GM12872 (cell line): Measurements from ENCODE around the gene GDF7.

Experiments used
- TF ChIP-seq, protein P1 (sequence below): IDR thresholded peaks from 3 replicates; pipeline ENCODE4 v1.5.1; 2011; ENCODE audit warnings: low read depth, mild to moderate bottlenecking, low read length, moderate library complexity; ENCODE audit not compliant: insufficient read depth

GDF7 gene

GRCh38 chr2:20648831-20649230 is 18.1 kb upstream of the GDF7 start:
- TF ChIP-seq, protein P1, sequence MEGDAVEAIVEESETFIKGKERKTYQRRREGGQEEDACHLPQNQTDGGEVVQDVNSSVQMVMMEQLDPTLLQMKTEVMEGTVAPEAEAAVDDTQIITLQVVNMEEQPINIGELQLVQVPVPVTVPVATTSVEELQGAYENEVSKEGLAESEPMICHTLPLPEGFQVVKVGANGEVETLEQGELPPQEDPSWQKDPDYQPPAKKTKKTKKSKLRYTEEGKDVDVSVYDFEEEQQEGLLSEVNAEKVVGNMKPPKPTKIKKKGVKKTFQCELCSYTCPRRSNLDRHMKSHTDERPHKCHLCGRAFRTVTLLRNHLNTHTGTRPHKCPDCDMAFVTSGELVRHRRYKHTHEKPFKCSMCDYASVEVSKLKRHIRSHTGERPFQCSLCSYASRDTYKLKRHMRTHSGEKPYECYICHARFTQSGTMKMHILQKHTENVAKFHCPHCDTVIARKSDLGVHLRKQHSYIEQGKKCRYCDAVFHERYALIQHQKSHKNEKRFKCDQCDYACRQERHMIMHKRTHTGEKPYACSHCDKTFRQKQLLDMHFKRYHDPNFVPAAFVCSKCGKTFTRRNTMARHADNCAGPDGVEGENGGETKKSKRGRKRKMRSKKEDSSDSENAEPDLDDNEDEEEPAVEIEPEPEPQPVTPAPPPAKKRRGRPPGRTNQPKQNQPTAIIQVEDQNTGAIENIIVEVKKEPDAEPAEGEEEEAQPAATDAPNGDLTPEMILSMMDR, result no peak

- TF ChIP-seq, protein P1, result no peak
These were observed 17.4 kb upstream of the GDF7 start for GRCh38 chr2:20649576-20649975.

- TF ChIP-seq, protein P1, result no peak
These were observed 17.0 kb upstream of the GDF7 start for GRCh38 chr2:20649976-20650375.

GRCh38 chr2:20650393-20650876 is 16.5 kb upstream of the GDF7 start:
- TF ChIP-seq, protein P1, result no peak

DNA sequence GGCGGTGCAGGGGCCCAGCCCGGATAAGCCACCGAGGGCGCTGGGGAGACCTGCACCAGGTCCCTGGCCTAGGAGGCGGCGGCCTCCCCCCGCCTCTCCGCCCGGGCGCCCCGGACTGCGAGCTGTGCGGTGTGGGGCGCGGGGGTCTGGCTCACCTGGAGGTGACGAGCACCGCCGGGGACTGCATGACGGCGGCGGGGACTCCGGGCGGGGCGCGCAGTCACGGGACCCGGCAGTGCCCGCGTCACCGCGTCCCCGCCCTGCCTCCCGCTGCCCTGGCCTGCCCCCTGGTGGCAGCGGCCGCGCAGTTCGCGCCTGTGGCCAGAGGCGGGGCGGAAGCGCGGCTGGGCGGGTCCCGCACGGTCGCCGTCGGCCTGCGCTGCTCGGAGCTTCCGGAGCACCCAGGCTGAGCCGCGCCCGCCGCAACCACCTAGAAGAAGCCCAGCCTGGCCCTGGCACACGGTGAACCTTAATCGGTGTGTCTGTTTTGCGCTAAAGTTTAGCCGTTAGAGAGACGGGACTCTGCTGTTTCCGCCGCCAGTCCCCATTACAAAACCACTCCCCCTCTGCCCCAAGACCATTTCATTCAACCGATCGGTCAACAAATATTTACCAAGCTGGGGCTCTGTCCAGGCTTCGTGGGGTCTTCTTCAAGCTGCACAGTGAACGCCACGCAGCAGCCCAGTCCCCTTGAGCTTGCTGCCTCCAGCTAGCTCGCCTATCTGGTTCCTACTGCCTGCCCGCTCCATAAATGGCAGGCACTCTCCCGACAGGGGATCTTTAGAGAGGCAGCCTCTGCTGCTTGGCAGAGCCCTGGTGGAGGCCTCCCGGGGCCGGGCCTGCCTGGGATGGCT is 15.8 kb upstream of the GDF7 start, which contains the start of gene HS1BP3:
HS1BP3 (minus strand) TSS at position 222 of the 854 bp plus-strand sequence; CDS start at position 187, 35 bp downstream.
- TF ChIP-seq, protein P1, result peak; percentile 75; the same call in 2 of the 3 replicates

DNA sequence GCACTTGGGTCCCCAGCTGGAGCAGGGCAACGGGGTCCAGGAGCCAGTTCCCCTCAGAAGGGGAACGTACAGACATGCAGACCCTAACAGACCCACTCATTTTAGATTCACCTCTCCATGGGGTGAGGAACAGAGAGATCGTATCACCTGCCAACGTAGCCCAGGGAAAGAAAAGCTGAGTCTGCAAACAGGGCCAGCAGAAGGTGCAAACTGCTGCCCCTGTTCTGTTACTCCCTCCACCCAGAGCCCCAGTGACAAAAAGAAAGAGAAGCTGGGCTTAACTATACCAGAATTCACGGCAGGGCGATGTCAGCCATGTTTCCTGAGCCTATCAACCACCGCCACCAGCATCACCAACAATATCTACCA is 15.2 kb upstream of the GDF7 start:
- TF ChIP-seq, protein P1, result no peak

DNA sequence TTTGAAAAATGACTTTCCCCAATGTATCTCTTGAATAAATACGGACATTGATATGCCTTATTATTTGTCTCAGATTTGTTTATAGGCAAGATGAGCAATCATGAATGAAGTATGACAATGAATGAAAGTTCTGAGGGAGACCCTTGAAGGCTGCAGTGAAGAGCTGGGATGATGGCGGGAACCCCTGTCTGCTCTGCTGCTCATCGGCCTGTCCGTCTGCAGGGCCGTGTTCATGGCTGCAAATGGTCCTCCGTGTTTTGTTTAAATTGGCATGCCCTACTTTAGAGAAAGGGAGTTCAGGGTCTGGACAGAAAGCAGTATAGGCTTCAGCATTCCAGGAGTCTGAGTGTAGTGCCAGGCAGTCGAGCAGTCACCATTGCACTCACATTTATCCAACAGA is 14.8 kb upstream of the GDF7 start:
- TF ChIP-seq, protein P1, result no peak
